NCI-H2196 treated with DMSO at 0.1 percent for 48 hours (cell line): ENCODE measurements around the gene GABRR2.
"Not testable (repeated sequence)": the region's sequence is repeated elsewhere in the genome, so short reads cannot be mapped to it uniquely, and the experiment has no call there.

Experiments
- DNase-seq: peaks from one replicate; lab custom pipeline; 2025; ENCODE audit not compliant: unreplicated experiment; lab: John Stamatoyannopoulos, UW

GABRR2 gene

DNA sequence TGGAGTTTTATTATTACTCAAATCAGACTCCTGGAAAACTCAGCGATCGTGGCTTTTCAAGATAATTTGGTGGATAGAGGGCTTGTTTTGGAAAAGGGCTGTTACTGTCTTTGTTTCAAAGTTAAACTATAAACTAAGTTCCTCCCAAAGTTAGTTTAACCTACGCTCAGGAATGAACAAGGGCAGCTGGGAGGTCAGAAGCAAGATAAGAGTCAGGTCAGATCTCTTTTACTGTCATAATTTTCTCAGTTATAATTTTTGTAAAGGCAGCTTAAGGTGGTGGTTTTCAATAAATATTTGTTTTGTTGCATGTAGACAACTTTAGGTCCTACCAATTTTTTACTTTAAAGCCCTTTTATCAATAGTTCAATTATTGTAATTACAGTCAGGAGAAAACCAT, 9.2 kb upstream of the GABRR2 start:
- no peak for DNase-seq

- no peak for DNase-seq
Measured at GRCh38 chr6:89323511-89323971, 8.4 kb upstream of the GABRR2 start.

- no peak for DNase-seq
Measured at GRCh38 chr6:89321131-89321970, 6.3 kb upstream of the GABRR2 start.

GRCh38 chr6:89320012-89320559, 5.0 kb upstream of the GABRR2 start:
- DNase-seq: no peak

DNA sequence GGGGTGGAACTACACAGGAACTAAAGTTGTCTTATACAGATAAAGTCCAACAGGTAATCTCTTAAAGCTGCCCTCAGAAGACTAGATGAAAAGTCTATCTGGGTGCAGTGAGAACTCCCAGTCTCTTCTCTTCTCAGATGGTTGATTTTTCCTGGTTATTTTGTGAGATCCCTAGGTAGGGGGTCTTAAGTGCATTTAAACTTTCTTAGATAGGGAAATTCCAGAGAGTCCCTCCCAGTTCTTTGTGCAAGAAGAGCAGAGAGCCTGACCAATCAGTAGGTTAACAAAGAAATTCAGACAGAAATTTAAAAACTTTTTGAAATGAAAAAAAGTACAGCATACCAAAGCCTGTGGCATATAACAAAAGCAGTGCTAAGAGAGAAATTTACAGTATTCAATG, 2.0 kb upstream of the GABRR2 start:
- DNase-seq: no peak

DNA sequence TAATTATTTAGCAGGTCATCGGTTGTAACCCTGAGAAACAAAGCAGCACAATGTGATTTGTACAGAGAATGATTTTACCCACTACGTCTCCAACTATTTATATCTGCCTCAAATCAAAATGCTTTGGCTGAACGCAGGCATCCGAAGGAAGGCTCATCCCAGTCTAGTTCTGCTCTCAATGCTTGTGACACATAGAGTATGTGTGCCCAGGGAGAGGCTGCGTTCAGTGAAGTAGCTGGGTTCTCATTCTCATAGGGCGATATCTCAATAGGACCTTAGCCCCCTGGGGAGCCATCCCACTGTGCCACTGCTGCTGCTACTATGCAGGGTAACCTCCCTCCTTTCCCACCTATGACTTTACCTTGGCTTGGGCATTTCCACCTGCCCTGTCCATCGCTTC, 407 bp downstream of the GABRR2 start:
- no peak for DNase-seq

DNA sequence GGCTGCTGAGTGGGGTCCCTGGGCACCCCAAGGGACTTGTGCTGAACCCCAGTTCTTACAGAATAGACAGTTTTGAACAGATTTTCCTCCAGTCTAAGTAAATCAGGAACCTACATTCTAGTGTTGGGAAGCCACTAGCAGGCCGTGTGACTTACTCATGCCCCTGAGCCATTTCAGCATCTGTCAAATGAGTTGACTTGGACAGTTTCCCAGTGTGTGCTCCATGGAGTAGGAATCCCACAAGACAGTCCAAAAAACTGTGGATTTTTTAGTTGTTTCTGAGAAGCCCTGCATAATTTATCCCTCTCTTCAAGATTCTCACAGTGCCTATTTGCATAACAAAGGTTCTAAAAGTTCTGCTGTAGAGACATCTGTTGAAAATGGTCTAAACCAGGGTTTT, 2.1 kb downstream of the GABRR2 start:
- DNase-seq: no peak

DNA sequence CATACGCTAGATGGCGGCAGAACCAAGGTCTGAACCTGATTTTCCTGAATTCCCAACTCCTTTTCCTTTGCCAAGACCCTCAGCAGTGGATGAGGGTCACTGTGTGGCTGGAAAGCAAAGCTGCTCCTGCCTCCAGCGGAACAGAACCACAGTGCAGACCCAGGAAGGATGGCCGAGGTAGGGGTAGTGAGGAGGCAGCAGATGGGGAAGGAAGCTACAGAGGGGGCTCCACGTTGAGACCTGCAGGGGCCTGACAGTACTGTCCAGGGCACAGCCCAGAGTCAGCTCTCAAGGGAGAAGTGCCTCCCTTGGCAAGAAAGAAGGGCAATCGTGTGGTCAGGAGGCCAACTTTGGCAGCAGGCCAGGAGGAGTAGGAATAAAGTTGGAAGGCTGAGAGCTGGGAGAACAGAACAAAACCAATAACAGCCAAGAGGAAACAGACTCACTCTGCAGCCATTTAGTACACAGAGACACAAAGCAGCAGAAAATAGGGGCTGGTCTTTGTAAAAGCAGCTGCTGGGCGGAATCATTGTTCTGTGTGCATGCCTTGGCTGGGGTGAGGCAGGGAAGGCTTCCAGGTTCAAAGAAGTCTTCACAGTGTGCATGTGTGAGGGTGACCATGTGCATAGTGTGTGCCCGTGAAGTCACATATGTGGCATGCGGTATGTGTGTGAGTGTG, 3.1 kb downstream of the GABRR2 start:
- peak; percentile 69 for DNase-seq

DNA sequence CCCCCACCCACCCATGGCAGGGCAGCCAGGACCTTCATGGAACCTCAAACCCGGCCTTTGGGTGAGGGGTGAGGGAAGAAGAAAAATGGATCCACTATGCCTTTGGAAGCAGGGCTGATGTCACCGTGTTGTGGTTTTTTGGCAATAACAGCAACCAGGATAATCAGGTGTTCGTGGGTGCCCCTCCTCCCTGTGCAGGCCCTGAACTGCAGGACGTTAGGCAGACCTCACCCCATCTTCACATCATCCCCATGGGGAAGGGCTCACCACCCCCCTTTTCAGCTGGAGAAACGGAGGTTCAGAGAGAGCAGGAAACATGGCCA, 3.6 kb downstream of the GABRR2 start:
- no peak for DNase-seq

GRCh38 chr6:89310929-89311328, 4.2 kb downstream of the GABRR2 start:
- no peak for DNase-seq

- no peak for DNase-seq
Measured at GRCh38 chr6:89308525-89309395, 6.3 kb downstream of the GABRR2 start.

DNA sequence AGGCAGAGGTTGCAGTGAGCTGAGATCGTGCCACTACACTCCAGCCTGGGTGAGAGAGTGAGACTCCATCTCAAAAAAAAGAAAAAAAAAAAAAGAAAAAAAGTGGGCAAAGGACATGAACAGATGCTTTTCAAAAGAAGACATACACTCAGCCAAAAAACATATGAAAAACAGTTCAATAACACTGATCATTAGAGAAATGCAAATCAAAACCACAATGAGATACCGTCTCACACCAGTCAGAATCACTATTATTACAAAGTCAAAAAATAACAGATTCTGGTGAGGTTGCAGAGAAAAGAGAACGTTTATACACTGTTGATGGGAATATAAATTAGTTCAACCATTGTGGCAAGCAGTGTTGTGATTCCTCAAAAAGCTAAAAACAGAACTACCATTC, 10.6 kb downstream of the GABRR2 start:
- DNase-seq: not testable (repeated sequence)

DNA sequence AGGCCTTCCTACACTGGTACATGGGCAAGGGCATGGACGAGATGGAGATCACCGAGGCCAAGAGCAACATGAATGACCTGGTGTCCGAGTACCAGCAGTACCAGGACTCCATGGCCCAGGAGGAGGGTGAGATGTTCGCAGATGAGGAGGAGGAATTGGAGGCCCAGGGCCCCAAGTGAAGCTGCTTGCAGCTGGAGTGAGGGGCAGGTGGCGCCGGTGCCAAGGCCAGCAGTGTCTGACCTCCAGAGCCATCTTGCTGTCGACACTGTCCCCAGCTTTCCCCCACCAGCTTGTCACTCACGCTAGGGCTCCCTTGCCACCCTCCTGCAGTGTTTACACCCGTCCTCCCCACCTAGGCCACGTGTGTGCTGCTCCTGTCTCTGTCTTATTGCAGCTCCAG, 12.2 kb downstream of the GABRR2 start:
- DNase-seq: no peak

DNA sequence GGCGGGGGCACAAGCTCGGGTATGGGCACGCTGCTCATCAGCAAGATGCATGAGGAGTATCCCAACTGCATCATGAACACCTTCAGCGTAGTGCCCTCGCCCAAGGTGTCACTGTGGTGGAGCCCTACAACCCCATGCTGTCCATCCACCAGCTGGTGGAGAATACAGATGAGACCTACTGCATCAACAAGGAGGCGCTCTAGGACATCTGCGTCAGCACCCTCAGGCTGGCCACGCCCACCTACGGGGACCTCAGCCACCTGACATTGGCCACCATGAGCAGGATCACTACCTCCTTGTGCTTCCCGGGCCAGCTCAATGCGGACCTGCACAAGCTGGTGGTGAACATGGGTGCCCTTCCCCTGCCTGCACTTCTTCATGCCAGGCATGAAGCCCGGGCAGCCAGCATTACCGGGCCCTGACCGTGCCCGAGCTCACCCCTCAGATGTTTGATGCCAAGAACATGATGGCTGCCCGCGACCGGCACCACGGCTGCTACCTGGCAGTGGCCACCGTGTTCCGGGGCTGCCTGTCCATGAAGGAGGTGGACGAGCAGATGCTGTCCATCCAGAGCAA, 12.8 kb downstream of the GABRR2 start:
- no peak for DNase-seq

DNA sequence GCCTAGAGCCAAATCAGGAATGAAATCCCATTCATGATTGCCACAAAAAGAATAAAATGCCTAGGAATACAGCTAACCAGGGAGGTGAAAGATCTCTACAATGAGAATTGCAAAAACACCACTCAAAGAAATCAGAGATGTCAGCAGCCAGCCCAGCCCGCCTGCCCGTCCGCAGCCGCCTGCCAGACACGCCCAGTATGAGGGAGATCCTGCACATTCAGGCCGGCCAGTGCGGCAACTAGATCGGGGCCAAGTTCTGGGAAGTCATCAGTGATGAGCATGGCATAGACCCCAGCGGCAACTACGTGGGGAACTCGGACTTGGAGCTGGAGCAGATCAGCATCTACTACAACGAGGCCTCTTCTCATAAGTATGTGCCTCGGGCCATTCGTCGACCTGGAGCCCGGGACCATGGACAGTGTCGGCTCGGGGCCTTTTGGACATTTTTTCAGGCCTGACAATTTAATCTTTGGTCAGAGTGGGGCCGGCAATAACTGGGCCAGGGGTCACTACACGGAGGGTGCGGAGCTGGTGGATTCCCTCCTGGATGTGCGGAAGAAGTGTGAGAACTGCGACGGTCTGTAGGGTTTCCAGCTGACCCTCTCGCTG, 13.4 kb downstream of the GABRR2 start:
- DNase-seq: no peak

GRCh38 chr6:89299466-89299850, 15.6 kb downstream of the GABRR2 start:
- DNase-seq: peak; percentile 29

DNA sequence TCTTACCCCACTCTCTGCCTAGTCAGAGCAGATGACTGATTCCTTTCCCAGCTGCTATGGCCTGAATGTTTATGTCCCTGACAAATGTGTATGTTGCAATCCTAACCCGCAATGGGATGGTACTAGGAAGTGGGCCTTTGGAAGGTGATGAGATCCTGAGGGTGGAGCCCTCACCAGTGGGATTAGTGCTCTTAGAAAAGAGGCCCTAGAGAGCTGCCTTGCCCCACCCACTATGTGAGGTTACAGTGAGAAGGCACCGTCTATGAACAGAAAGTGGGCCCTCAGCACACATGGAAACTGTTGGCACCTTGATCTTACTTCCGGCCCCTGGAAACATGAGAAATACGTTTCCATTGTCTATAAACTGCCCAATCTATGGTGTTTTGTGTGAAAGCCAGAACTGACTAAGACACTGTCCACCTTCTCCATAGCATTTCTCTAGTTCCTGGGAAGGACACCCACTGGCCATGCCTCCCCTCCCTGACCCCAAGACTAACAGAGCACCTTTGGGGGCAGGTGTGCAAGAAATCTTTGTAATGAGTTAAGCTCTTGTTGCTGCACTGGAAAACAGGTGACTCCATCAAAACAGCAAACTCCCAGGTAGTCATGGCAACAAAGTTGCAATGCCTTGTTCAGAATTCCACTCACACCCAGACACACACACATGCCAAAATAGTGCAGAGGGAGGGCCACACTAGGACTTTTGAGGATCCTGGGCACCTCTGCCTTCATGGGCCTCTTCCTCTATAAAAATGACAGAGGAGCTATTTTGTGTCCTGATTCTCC, 16.2 kb downstream of the GABRR2 start:
- DNase-seq: peak; percentile 9

GRCh38 chr6:89297695-89298351, 17.3 kb downstream of the GABRR2 start:
- peak; percentile 74 for DNase-seq

- DNase-seq: no peak
Measured at GRCh38 chr6:89295981-89296380, 19.1 kb downstream of the GABRR2 start.
